WTC11 (cell line): ENCODE measurements around the gene CCDC83.

ENCODE experiments used
- ATF3 ChIP-seq: sonication (generic); formaldehyde crosslinking; conservative IDR thresholded peaks from 2 replicates; pipeline ENCODE4 v1.8.1; 2022; ENCODE audit warnings: mild to moderate bottlenecking, missing genetic modification reagents
- CTCF ChIP-seq: fragments of 200-600 bp; IDR thresholded peaks from 2 replicates; pipeline ENCODE4 v1.8.0; 2022; ENCODE audit warnings: antibody characterized with exemption
- FOXP4 ChIP-seq: sonication (generic); formaldehyde crosslinking; IDR thresholded peaks from 2 replicates; pipeline ENCODE4 v1.8.0; 2022; ENCODE audit warnings: mild to moderate bottlenecking, missing genetic modification reagents
- HMGXB4 ChIP-seq: sonication (generic); formaldehyde crosslinking; IDR thresholded peaks from 2 replicates; pipeline ENCODE4 v1.8.1; 2023; ENCODE audit warnings: mild to moderate bottlenecking, moderate library complexity, missing genetic modification reagents
- MAX ChIP-seq: sonication (generic); formaldehyde crosslinking; IDR thresholded peaks from 2 replicates; pipeline ENCODE4 v1.8.0; 2022; ENCODE audit warnings: mild to moderate bottlenecking, missing genetic modification reagents
- STAT6 ChIP-seq: sonication (generic); formaldehyde crosslinking; conservative IDR thresholded peaks from 2 replicates; pipeline ENCODE4 v1.8.1; 2023; ENCODE audit warnings: mild to moderate bottlenecking, low read depth, missing genetic modification reagents, moderate library complexity
- USF2 ChIP-seq: sonication (generic); formaldehyde crosslinking; IDR thresholded peaks from 2 replicates; pipeline ENCODE4 v1.8.1; 2023; ENCODE audit warnings: mild to moderate bottlenecking, missing genetic modification reagents, moderate library complexity
- ZNF423 ChIP-seq: fragments of 250-450 bp; sonication (Bioruptor Pico); IDR thresholded peaks from 2 replicates; pipeline ENCODE4 v2.1.2; 2022; ENCODE audit warnings: mild to moderate bottlenecking, moderate library complexity
- ZSCAN18 ChIP-seq: fragments of 250-450 bp; sonication (Bioruptor Pico); IDR thresholded peaks from 2 replicates; pipeline ENCODE4 v2.1.2; 2022; ENCODE audit warnings: mild to moderate bottlenecking, moderate library complexity

- no peak for TF ChIP-seq CTCF
- no peak for TF ChIP-seq STAT6 (CRISPR knock-in tag)
- no peak for TF ChIP-seq HMGXB4
- no peak for TF ChIP-seq MAX
- TF ChIP-seq FOXP4, result no peak
- TF ChIP-seq ZNF423 (CRISPR knock-in tag), result no peak
- no peak for TF ChIP-seq USF2 (CRISPR knock-in tag)
- no peak for TF ChIP-seq ATF3 (CRISPR knock-in tag)
- no peak for TF ChIP-seq ZSCAN18
These were observed 68.3 kb downstream of the CCDC83 start for GRCh38 chr11:85923455-85923854.
